GM19351 (cell line): ENCODE measurements around the gene PEX26.

Experiments used
- ATAC-seq: cut with Tn5 transposase; IDR thresholded peaks from one replicate; pipeline ENCODE4 v1.9.1; 2021; ENCODE audit warnings: mild to moderate bottlenecking, moderate library complexity; ENCODE audit not compliant: unreplicated experiment

PEX26 gene

GRCh38 chr22:18154821-18155390 lies 77.1 kb downstream of the PEX26 start:
- ATAC-seq = no peak
